ENCODE measurements around the gene GATA5.

Gene GATA5

DNA sequence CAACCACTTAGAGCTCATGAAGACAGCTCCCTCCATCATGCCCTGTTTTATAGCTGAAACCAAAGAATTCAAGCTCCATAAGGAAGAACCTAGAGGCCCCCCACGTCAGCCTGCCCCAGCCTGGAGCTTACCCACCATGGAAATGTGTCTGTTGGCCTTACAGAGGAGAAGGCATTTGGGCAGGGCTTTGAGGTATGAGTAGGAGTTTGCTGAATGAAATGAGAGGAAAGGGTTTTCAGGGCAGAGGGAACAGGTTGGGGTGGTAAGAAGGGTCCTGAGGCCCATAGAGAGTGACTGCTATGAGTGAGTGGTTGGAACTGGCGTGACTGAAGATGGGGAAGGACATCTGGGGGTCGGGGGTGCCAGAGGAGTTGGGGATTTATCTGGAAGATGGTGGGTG, 12.7 kb upstream of the GATA5 start:
- H3K4me3 ChIP-seq (ENCODE audit: low read depth, low read length), result no peak overlapping the region

DNA sequence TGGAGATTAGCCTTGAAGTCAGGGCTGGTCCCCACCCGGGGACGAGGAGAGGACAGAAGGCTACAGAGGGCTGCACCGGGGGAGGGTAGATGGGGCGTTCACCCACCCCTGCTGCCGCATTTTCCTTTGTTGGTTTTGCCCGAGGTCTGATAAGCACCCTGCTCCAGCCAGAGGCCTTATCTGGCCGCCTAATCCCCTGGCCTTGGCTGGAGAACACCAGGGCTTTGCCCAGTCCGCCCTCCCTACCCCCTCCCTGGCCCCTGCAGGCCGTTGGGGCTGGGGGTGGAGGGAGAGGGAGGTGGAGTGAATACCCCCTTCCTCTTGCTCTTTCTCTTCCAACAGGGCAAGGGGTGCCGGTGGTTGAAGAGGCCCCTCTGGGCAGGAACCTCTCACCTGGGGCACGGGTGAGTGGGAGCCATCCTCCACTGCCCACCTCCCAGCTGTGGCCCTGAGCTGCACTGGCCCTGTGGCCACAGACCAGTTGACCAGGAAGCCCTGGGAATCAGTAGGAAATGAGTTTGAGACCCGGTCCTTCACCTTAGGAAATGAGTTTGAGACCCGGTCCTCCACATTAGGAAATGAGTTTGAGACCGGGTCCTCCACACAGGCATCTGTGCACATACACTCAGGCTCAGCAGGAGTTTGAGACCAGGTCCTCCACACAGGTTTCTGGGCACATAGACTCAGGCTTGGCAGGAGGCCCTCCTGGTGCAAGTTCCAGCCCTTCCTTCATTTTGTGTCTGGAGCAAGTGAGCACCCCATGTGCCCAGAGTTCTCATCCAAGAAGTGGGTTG, 12.0 kb upstream of the GATA5 start:
- H3K4me3 ChIP-seq (ENCODE audit: low read depth, low read length), result no peak overlapping the region

DNA sequence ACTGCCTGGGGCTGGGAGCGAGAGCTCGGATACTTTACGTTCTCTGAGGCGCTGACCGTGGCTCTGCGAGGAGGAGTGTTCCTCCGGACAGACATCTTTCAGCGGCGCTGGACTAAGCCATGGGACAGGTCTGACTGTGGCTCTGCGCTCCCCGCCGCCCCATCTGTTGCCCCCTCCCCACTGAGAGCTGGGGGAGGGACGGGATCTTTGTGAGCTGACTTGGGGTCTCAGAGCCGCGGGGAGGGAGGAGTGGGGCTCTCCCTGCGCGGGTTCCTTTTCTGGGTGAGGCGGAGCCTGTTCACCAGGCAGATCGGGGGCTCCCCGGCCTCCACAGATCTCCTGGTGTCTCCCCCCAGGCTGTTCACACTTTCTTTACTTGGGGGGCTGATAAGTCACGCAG, 11.3 kb upstream of the GATA5 start:
- H3K4me3 ChIP-seq (ENCODE audit: low read depth, low read length), result no peak overlapping the region

- H3K4me3 ChIP-seq (ENCODE audit: low read depth, low read length), result no peak overlapping the region
These were observed 10.7 kb upstream of the GATA5 start for GRCh38 chr20:62486484-62486883.

DNA sequence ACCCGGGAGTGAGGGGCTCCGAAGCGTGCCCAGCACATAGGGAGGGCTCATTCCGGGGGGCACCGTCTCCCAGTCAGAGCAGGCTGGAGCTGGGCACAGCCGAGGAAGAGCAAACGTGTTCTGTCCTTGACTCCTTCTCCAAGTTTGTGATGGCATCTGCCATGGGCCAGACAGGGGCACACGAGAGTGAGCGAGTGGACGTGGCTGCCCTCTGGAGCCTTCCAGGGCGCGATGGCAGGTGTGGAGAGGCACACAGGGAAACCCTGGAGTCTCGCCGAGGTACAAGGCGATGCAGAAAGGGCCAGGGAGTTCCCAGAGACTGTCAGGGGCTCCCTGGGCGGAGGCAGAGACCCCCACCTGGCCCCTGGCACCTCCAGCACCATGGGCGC, 9.9 kb upstream of the GATA5 start:
- no peak overlapping the region for H3K4me3 ChIP-seq (ENCODE audit: low read depth, low read length)

DNA sequence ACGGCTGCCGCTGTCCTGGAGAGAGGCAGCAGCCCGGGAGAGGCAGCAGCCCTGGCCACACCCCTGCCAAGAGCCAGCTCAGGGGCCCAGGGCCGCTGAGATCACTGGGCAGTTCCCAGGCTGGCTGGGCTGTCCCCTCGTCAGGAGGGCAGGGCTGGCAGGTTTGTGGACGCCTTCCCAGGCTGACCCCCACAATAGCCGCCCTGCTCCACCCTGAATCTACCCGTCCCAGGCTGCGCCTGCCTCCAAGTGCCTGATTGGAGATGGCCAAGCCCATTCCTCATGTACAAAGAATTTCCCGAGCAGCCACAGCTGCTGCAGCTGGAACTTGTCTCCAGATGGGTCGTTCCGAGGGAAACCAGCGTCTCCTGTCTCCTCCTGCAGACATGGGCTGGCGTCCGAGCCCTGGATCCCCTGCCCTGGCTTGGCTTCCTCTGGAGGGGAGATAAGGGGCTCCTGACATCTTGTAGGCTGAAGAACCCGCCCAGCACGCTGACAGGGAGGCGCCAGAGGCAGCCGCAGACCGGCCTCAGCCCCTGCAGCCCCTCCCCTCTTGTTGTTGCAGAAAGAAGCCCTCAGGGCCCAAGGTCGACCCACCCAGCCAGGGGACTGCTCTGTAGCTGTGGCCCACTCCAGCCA, 9.4 kb upstream of the GATA5 start:
- no peak overlapping the region for H3K4me3 ChIP-seq (ENCODE audit: low read depth, low read length)

DNA sequence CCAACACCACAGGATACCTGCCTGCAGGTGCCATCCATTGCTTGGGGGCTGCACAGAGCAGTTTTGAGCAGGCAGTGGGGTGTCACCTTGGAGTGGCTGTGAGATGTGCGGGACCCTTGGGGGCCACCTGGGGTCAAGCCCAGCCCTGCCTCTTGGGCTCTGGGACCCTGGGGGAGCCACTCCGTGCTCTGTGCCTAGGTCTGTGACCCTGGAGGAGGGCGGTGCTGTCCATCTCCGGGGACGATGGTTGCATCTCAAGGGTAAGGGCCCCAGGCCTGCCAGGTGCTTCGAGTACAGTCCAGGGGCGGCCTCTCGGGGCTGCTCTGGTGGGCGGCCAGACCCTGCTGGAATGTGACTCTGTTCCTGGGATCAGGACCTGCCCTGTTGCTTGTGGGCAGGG, 8.7 kb upstream of the GATA5 start:
- H3K4me3 ChIP-seq (ENCODE audit: low read depth, low read length), result no peak overlapping the region

- no peak overlapping the region for H3K4me3 ChIP-seq (ENCODE audit: low read depth, low read length)
These were observed 8.0 kb upstream of the GATA5 start for GRCh38 chr20:62483613-62484458.

DNA sequence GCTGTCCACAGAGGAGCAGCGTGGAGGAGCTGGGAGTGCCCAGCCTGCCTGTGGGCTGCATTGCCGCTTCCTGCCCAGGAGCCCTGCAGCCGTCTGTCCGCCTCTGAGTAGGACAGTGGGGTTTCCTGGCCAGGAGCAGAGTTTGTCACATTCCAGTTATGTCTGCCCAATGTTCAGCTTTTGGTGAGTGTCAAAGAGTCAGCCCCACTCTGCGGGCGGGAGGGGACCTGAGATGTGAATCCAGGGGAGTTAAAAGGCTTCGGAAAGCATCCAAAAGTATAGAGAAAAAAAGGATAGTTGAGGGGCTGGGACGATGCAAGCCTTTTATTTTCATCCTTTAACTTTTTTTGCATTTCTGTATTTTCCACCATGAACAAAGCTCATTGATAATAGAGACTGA, 7.2 kb upstream of the GATA5 start:
- H3K4me3 ChIP-seq (ENCODE audit: low read depth, low read length), result no peak overlapping the region

GRCh38 chr20:62482146-62482809, 6.5 kb upstream of the GATA5 start:
- H3K4me3 ChIP-seq (ENCODE audit: low read depth, low read length), result no peak overlapping the region

DNA sequence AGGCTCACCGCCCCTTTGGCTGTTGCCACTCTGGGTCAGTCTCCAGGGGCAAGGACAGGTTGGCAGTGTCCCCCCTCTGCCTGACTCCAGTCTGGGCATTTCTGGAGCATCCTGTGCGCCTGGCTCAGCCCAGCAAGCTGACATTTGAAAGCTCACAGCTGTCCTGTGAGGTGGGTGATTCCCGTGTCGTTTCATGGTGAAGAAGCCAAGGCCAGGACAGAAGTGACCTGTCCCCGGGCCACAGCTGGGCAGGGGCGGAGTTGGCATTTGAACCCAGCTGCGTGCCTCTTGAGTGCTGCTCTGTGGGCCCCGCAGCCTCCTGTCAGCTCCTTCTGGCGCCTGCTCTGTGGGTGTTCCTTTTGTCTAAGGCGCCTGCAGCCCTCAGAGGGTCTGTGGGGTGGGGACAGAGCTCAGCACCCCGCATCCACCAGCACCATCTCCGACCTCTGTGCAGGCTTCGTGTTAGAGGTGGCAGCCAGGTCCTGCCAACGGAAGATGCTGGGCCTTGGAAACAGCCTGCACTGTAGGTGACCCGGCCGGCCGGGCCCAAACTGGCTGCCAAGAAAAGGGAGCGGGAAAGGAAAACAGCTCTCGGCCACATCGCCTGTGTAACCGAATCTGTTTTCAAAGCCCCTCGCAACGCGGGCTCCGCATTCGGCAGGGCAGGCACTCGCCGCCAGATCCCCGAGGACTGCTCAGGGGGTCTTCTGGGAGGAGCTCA, 5.8 kb upstream of the GATA5 start:
- H3K4me3 ChIP-seq (ENCODE audit: low read depth, low read length), result no peak overlapping the region

DNA sequence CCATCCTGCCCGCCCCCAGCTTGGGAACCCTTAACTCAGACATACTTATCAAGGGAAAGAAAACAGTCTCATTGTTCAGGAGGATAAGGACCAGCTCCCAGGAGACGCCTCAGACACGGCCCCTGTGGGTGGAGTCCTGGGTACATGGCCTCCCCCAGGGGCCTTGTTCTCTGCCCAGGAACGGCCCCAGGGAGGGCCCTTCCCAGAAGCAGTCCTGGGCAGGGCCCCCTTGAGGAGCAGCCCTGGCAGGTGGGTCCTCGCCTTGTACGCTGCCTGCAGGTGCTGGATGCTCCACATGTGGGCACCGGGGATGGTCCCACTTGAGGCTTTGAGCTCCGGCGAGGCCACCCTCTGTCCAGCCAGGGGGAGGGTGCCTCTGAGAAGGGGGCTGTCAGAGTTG, 4.5 kb upstream of the GATA5 start:
- no peak overlapping the region for H3K4me3 ChIP-seq (ENCODE audit: low read depth, low read length)

- H3K4me3 ChIP-seq (ENCODE audit: low read depth, low read length), result no peak overlapping the region
These were observed 3.9 kb upstream of the GATA5 start for GRCh38 chr20:62479656-62480055.

GRCh38 chr20:62479156-62479555, 3.4 kb upstream of the GATA5 start:
- no peak overlapping the region for H3K4me3 ChIP-seq (ENCODE audit: low read depth, low read length)

DNA sequence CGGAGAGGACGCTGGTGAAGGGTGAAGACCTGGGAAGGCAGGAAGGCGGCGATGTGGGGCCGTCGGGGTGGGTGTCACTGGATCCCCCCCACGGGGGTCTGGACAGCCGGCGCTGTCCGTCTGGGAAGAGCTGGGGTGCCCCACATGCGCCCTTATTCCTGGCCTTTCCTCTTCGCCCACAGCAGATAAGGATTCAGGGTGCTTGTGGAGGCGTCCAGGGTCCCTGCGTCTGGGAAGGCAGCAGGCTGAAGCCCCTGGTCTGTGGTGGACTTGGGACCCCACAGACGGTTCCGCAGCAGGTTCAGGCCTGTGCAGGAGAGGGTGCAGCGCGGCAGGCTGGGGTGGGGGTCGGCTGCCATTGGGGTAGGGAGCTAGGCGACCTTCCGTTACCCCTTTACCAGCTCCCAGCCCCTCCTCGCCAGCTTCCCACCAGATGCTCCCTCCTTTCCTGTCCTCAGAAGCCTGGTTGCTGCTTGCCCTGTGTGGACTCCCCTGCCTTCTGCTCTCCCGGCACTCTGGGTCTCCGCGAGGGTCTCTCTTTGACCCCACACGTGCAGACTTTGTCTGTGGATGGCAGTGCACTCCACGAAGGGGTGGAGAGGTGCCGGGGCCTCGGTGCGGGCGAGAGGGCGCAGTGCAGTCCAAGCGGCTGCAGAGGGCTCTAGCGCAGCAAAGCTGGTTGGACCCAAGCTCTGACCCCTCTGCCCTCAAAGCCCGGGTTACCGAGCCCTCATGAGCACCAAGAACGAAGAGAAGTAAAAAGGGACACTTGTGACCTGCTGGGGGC, 2.1 kb upstream of the GATA5 start:
- no peak overlapping the region for H3K4me3 ChIP-seq (ENCODE audit: low read depth, low read length)

DNA sequence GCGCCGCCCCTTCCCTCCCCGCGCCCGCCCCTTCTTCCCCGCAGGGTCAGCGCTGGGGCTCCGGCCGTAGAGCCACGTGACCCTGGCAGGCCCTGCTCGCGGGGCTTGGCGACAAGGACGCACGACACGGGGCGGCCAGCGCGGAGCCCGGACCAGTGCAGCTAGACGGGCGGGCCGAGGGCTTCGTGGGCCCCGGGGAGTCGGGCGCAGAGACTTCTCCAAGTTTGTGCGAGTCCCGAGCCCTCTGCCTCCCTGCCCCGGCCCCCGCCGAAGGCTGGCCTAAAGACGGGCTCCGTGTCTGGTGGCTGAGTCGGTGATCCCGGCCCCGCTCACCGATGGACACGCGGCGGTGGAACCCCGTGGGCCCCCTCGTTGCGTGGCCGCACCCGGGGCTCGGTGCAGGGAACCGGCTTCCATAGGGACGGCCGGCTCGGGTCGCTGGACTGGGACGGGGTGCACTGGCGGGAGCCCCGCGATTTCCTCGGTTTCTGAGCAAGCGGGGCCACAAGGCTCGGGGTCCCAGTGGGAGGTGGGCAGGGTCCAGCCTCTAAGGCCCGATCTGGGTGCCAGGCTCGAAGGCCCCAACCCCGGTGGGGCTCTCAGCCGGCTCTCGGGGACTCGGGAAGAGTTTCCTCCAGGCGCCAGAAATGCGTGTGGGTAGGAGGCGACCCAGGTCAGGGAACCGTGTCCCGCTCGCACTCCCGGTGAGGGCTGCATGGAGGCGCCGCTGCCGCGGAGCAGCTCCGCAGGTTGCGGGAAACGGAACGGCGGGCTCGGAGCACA, 452 bp upstream of the GATA5 start:
- no peak overlapping the region for H3K4me3 ChIP-seq (ENCODE audit: low read depth, low read length)

DNA sequence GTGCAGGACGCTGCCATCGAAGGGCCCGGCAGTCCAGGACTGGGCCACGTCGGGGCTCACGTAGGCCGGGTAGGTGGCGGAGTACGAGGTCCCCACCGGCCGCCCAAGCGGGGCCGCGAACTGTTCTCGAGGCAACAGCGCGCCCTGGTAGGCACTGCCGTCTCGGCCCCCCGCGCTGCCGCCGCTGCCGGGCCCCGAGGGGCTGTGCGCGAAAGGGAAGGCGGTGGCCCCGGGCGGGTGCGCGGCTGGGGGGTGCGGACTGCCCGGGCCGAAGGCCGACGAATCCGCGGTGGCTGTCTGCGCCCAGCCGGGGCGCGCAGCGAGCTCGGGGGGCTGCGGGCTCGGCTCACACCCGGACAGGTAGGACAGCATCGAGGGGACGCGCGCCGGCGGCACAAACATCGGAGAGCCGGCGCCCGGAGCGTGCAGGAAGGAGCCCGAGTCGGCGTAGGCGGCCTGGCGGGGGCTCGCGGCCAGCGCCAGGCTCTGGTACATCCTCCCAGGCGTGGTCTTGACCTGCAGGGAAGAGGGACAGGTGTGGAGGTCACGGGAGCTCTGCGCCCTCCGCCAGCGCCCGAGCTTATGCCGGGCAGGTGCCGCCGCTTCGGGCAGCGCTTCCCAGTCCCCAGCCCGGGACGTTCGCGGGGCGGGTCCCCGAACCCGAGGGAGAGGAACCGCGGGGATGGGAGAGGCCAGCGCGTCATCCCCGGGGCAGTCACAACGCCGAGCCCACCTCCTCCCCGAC, 596 bp downstream of the GATA5 start:
- peak overlapping the region; percentile 33 for H3K4me3 ChIP-seq (ENCODE audit: low read depth, low read length)

DNA sequence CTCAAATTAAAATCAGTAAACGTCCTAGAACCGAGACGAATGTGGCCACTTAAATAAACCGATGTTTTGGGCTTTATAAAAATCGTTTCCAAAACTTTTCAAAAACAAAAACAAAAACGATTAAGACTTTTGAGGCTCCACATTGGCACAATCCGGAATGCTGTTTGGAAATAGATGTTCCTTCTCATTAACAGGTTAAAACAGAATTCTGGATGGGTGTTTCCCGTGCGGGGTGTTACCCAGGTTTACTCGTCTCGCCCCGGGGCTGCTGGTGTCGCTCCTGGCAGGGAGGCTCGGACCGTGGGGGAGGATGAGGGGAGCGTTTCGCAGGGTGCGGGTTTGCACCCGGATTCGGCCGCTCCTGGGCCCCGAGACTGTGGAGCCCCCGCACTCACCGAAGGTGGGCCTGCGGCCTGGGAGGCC, 1.2 kb downstream of the GATA5 start:
- no peak overlapping the region for H3K4me3 ChIP-seq (ENCODE audit: low read depth, low read length)
